Measurements from ENCODE around the gene TP53.

TP53 gene

GRCh38 chr17:7712111-7712771 is 25.0 kb upstream of the TP53 start:
- TF ChIP-seq, protein P1, sequence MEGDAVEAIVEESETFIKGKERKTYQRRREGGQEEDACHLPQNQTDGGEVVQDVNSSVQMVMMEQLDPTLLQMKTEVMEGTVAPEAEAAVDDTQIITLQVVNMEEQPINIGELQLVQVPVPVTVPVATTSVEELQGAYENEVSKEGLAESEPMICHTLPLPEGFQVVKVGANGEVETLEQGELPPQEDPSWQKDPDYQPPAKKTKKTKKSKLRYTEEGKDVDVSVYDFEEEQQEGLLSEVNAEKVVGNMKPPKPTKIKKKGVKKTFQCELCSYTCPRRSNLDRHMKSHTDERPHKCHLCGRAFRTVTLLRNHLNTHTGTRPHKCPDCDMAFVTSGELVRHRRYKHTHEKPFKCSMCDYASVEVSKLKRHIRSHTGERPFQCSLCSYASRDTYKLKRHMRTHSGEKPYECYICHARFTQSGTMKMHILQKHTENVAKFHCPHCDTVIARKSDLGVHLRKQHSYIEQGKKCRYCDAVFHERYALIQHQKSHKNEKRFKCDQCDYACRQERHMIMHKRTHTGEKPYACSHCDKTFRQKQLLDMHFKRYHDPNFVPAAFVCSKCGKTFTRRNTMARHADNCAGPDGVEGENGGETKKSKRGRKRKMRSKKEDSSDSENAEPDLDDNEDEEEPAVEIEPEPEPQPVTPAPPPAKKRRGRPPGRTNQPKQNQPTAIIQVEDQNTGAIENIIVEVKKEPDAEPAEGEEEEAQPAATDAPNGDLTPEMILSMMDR (IDR thresholded peaks at IDR 0.05; ENCODE audit: low read length, missing control alignments): no peak
- no peak for DNase-seq (ENCODE audit: low read depth)
- no peak overlapping the region for H3K4me3 ChIP-seq (replicated peaks; ENCODE audit: low read depth, low read length)

- TF ChIP-seq, protein P1 (IDR thresholded peaks at IDR 0.05; ENCODE audit: low read length, missing control alignments): no peak
- no peak for DNase-seq (ENCODE audit: low read depth)
- no peak overlapping the region for H3K4me3 ChIP-seq (replicated peaks; ENCODE audit: low read depth, low read length)
These were observed 23.9 kb upstream of the TP53 start for GRCh38 chr17:7711051-7711755.

DNA sequence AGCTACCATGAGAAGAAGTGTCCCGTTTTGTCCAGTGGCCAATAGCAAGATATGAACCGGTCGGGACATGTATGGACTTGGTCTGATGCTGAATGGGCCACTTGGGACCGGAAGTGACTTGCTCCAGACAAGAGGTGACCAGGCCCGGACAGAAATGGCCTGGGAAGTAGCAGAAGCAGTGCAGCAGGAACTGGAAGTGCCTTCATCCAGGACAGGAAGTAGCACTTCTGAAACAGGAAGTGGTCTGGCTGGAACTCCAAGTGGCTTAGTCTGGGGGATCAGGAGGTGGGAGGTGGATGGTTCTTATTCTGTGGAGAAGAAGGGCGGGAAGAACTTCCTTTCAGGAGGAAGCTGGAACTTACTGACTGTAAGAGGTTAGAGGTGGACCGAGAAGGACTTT is 23.0 kb upstream of the TP53 start:
- no peak overlapping the region for H3K4me3 ChIP-seq (replicated peaks; ENCODE audit: low read depth, low read length)
- no peak for DNase-seq (ENCODE audit: low read depth)
- TF ChIP-seq, protein P1 (IDR thresholded peaks at IDR 0.05; ENCODE audit: low read length, missing control alignments): no peak

- DNase-seq (ENCODE audit: low read depth): no peak
- TF ChIP-seq, protein P1 (IDR thresholded peaks at IDR 0.05; ENCODE audit: low read length, missing control alignments): no peak
- no peak overlapping the region for H3K4me3 ChIP-seq (replicated peaks; ENCODE audit: low read depth, low read length)
These were observed 21.7 kb upstream of the TP53 start for GRCh38 chr17:7709031-7709430.

GRCh38 chr17:7707858-7708750 is 20.8 kb upstream of the TP53 start:
- TF ChIP-seq, protein P1 (IDR thresholded peaks at IDR 0.05; ENCODE audit: low read length, missing control alignments): no peak
- DNase-seq (ENCODE audit: low read depth): no peak
- H3K4me3 ChIP-seq (replicated peaks; ENCODE audit: low read depth, low read length): no peak overlapping the region

DNA sequence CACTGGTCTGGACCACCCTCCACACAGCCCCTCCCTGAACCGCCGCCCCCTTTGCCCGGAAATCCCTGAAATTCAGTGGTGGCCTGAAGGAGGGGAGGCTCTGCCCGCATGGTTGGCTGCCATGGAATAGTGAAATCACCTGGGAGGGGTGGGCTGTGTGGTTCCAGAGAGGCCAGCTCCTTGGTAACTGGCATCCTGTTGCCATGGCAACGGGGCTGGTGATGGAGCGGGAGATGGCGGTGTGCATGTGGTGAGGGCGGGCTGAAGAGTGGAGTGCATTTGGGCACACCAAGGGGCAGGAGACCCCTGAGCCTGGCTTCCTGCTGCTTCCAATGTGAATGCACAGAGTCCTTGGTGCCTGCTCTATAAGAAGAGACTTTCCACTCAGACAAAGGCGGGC is 20.2 kb upstream of the TP53 start:
- H3K4me3 ChIP-seq (replicated peaks; ENCODE audit: low read depth, low read length): no peak overlapping the region
- TF ChIP-seq, protein P1 (IDR thresholded peaks at IDR 0.05; ENCODE audit: low read length, missing control alignments): no peak
- no peak for DNase-seq (ENCODE audit: low read depth)

All from fibroblast of pulmonary artery (primary cell).